ENCODE measurements around the gene PRKG1.

GRCh38 chr10:51389415-51390321 lies 315.4 kb downstream of the PRKG1 start:
- TF ChIP-seq SPI1 (IDR thresholded peaks at IDR 0.05; ENCODE audit: low read depth, low read length) (no peak), POLR2AphosphoS5 (IDR thresholded peaks at IDR 0.05; ENCODE audit: low read depth, low read length) (no peak), PAX5 (IDR thresholded peaks at IDR 0.05; ENCODE audit: insufficient read depth, low read length, severe bottlenecking) (no peak), POLR2A (IDR thresholded peaks at IDR 0.05; ENCODE audit: low read depth, low read length) (no peak), POU2F2 (IDR thresholded peaks at IDR 0.05; ENCODE audit: low read depth, low read length) (no peak), TAF1 (IDR thresholded peaks at IDR 0.05; ENCODE audit: low read depth, low read length) (no peak)

Measured in GM12891 (cell line).